GDM1 (cell line): ENCODE results near the gene OAF.

Source experiments
- DNase-seq: peaks from one replicate; lab custom pipeline; 2025; lab: John Stamatoyannopoulos, UW

OAF gene

GRCh38 chr11:120203626-120204025 lies 7.2 kb upstream of the OAF start:
- no peak for DNase-seq

- no peak for DNase-seq
Observed at GRCh38 chr11:120205596-120206161, 5.2 kb upstream of the OAF start.

- no peak for DNase-seq
Observed at GRCh38 chr11:120207512-120207911, 3.3 kb upstream of the OAF start.

- no peak for DNase-seq
Observed at GRCh38 chr11:120208001-120208441, 2.8 kb upstream of the OAF start.

- no peak for DNase-seq
Observed at GRCh38 chr11:120208777-120209176, 2.1 kb upstream of the OAF start.

- DNase-seq = no peak
Observed at GRCh38 chr11:120209746-120210625, 846 bp upstream of the OAF start.

GRCh38 chr11:120211522-120212258 lies 858 bp downstream of the OAF start:
- DNase-seq = no peak

- DNase-seq = no peak
Observed at GRCh38 chr11:120212259-120212878, 1.5 kb downstream of the OAF start.

- no peak for DNase-seq
Observed at GRCh38 chr11:120212926-120213325, 2.1 kb downstream of the OAF start.

- no peak for DNase-seq
Observed at GRCh38 chr11:120214581-120214980, 3.7 kb downstream of the OAF start.

GRCh38 chr11:120215634-120216033 lies 4.8 kb downstream of the OAF start:
- DNase-seq = no peak

- no peak for DNase-seq
Observed at GRCh38 chr11:120216426-120217102, 5.7 kb downstream of the OAF start.

- DNase-seq = no peak
Observed at GRCh38 chr11:120217526-120217925, 6.7 kb downstream of the OAF start.

- DNase-seq = no peak
Observed at GRCh38 chr11:120217941-120218694, 7.3 kb downstream of the OAF start.

- DNase-seq = no peak
Observed at GRCh38 chr11:120218695-120219033, 7.8 kb downstream of the OAF start.

GRCh38 chr11:120219232-120219937 lies 8.6 kb downstream of the OAF start:
- DNase-seq = no peak

- DNase-seq = no peak
Observed at GRCh38 chr11:120219938-120220746, 9.3 kb downstream of the OAF start.

GRCh38 chr11:120220747-120221037 lies 9.9 kb downstream of the OAF start:
- no peak for DNase-seq

- no peak for DNase-seq
Observed at GRCh38 chr11:120221115-120221752, 10.4 kb downstream of the OAF start.
